Hepatocyte (in vitro differentiated cells): Measurements from ENCODE around the gene MSANTD3.

Experiments
- CTCF ChIP-seq: fragments of 200-600 bp; sonication (generic); IDR thresholded peaks from 2 replicates; pipeline ENCODE4 v1.5.1; 2016; ENCODE audit warnings: antibody characterized with exemption, mild to moderate bottlenecking; ENCODE audit not compliant: poor library complexity
- EZH2phosphoT487 ChIP-seq: fragments of 200-600 bp; sonication (generic); IDR thresholded peaks from one replicate; pipeline ENCODE4 v1.6.1; 2018; ENCODE audit warnings: antibody characterized with exemption, mild to moderate bottlenecking, low read depth, moderate library complexity; ENCODE audit not compliant: unreplicated experiment, severe bottlenecking

GRCh38 chr9:100441911-100442361, 15.0 kb downstream of the MSANTD3 start:
- TF ChIP-seq CTCF = no peak
- no peak for TF ChIP-seq EZH2phosphoT487
